ENCODE data around the gene QRICH1.
A peak's percentile ranks its signal among the peaks of the same experiment; 100 is the strongest.
"Not testable (repeated sequence)": the region's sequence is repeated elsewhere in the genome, so short reads cannot be mapped to it uniquely, and the experiment has no call there.

QRICH1 gene

DNA sequence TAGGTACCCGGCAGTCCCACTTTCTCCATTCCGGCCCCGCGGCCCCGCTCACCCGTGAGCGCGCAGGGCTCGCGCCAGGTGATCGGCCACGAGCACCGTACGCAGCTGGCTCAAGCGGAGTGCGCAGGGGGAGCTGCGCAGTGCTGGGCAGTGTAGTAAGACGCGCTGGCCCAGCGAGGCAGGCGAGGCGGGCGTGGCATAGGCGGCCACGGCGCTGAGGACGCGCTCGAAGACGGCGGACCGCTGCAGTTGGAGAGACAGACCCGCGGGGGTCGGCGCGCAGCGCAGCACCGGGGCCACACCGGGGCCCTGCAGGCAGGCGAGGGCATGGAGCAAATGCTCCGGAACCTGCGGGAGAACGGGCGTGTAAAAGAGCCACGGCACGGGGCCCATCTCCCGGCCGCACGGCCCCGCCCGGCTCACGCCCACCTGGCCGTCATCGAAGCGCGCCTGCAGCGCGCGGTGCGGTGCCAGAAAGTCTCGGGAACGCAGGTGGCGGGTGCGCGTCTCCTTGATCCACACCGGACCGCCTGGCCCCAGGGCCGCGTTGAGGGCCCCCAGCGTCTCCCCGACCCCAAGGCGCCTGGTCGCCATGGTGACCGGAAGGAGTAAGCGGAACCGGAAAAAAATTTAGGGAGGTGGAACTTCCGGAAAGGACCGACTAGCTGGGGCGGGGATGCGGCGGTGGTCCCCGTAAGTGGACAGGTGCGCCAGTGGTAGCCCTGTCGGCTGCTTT, 75.7 kb downstream of the QRICH1 start, which contains the start of gene DALRD3:
Gene DALRD3, minus strand, starts transcription at position 610 of the 736 bp plus-strand sequence. Its CDS starts 16 bp downstream, at position 594.
- peak in 1 of 3 donors; percentile 43 for DNase-seq (ENCODE audit: low read depth in 3 of 3, low spot score in 1 of 3)

DNA sequence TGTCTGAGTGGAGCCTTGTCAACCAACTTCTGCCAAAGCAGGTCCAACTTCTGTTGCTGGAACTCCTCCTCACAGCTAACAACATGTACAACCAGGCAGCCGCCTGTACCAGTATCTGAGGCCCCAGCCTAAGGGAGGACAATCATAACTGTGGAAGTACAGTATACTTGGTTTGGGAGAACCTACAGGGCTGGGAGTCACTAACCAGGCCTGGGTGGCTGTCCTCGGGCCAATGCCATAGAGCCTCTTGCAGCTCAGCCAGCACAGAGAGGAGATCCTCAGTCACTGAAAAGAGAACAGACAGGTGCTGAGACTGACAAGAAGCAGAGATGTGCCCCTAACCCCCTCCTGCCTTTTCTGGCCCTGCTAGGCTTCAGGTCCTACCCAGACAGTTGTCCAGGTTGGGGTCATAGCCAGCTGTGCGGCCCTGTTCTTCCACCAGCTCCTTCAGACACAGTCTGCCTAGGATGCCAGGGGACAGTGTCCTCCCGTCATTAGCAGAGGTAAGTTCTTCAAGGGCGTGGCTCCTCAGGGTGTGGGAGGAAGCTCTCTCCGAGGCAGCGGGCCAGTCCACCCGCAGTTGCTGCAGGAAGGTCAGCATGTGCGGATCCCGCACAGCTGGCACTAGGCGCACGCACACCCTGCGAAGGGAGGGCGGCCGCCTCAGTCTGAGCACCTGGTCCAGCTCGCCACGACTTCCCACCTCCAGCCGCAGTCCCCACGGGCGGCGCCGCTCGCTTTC, 76.5 kb downstream of the QRICH1 start:
- DNase-seq (ENCODE audit: low read depth in 3 of 3, low spot score in 1 of 3), result no peak

DNA sequence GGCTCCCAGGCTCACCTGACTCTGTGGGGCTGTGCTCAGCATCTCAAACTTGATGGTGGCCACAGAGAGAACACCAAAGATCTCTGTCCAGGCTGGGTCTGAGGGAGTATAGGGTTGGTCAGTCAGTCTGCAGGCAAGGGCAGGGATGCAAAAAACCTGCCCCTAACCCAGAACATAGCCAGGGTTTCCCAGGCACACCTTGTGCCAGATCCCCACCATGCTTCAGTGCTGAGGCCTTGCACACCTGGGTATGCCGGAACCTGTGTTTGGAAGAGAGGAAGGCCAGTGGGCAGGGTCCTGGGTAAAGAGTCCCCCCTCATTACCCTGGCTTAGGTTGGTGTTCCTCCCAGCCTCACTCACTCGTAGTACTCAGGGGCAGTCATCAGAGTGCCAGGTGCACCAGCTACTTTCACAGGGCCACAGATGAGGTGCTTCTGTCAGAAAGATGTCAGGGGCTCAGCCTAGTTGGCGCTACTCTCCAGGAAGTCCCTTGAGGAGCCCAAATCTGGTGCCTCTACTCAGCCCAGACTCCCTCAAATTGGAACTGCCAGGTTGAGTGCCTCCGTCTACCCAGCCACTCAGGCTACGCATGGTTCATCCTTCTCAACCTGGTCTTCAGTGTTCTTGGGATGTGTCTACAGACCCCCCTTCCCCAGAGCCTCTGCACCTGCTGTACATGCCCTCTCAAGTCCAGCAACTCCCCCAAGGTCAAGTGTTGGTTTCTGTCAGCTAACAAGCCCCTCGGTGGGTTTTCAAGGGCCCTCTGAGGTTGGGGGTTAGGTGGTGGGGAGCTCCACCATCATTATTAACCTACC, 77.2 kb downstream of the QRICH1 start:
- DNase-seq (ENCODE audit: low read depth in 3 of 3, low spot score in 1 of 3), result no peak

- no peak for DNase-seq (ENCODE audit: low read depth in 3 of 3, low spot score in 1 of 3)
Observed at GRCh38 chr3:49015765-49016164, 78.1 kb downstream of the QRICH1 start.

DNA sequence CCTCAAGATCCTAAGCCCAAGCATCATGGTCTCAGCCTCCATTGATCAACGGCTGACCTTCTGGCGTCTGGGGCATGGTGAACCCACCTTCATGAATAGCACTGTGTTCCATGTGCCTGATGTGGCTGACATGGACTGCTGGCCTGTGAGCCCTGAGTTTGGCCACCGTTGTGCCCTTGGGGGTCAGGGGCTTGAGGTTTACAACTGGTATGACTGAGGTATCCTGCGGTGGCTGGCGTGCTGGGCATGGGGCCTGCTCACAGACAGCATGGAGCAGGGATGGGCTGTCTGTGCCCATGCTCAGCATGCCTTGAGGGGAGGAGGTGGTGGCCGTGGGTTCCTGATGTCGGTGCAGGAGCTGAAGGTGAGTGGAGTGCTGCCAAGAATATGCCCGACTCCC, 78.8 kb downstream of the QRICH1 start:
- no peak for DNase-seq (ENCODE audit: low read depth in 3 of 3, low spot score in 1 of 3)

GRCh38 chr3:49013738-49014660, 79.9 kb downstream of the QRICH1 start:
- no peak for DNase-seq (ENCODE audit: low read depth in 3 of 3, low spot score in 1 of 3)

DNA sequence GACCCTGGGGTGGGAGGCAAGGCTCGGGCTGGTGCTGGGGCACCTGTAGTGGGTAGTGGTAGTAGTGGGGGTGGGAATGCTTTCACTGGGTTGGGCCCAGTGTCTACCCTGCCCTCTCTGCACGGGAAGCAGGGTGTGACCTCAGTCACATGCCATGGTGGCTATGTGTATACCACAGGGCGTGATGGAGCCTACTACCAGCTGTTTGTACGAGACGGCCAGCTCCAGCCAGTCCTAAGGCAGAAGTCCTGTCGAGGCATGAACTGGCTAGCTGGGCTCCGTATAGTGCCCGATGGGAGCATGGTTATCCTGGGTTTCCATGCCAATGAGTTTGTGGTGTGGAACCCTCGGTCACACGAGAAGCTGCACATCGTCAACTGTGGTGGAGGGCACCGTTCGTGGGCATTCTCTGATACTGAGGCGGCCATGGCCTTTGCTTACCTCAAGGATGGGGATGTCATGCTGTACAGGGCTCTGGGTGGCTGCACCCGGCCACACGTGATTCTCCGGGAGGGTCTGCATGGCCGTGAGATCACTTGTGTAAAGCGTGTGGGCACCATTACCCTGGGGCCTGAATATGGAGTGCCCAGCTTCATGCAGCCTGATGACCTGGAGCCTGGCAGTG, 80.6 kb downstream of the QRICH1 start:
- no peak for DNase-seq (ENCODE audit: low read depth in 3 of 3, low spot score in 1 of 3)

DNA sequence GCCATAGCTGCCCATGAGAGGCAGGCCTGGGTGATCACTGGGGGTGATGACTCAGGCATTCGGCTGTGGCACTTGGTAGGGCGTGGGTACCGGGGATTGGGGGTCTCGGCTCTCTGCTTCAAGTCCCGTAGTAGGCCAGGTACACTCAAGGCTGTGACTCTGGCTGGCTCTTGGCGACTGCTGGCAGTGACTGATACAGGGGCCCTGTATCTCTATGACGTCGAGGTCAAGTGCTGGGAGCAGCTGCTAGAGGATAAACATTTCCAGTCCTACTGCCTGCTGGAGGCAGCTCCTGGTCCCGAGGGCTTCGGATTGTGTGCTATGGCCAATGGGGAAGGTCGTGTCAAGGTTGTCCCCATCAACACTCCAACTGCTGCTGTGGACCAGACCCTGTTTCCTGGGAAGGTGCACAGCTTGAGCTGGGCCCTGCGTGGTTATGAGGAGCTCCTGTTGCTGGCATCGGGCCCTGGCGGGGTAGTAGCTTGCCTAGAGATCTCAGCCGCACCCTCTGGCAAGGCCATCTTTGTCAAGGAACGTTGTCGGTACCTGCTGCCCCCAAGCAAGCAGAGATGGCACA, 81.3 kb downstream of the QRICH1 start:
- no peak for DNase-seq (ENCODE audit: low read depth in 3 of 3, low spot score in 1 of 3)

DNA sequence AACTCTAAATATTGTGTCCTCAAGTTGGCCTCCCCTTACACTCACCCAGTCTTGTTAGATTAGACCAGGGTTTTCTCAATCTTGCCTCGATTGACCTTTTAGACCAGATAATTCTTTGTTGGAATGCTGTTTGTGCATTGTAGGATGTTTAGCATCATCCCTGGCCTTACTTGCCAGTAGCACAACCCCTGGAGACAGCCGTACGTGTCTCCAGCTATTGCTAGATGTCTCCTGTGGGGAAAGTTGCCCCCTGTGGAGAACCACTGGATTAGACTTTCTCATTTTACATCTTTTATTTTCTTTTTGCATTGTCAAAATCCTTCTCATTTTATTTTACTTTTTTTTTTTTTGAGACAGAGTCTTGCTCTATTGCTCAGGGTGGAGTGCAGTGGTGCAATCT, 84.5 kb downstream of the QRICH1 start:
- no peak for DNase-seq (ENCODE audit: low read depth in 3 of 3, low spot score in 1 of 3)

- DNase-seq (ENCODE audit: low read depth in 3 of 3, low spot score in 1 of 3), result not testable (repeated sequence)
Observed at GRCh38 chr3:49008627-49009026, 85.2 kb downstream of the QRICH1 start.

GRCh38 chr3:49007771-49008528, 85.9 kb downstream of the QRICH1 start:
- DNase-seq (ENCODE audit: low read depth in 3 of 3, low spot score in 1 of 3), result peak; percentile 75 to 87 (median 80)

DNA sequence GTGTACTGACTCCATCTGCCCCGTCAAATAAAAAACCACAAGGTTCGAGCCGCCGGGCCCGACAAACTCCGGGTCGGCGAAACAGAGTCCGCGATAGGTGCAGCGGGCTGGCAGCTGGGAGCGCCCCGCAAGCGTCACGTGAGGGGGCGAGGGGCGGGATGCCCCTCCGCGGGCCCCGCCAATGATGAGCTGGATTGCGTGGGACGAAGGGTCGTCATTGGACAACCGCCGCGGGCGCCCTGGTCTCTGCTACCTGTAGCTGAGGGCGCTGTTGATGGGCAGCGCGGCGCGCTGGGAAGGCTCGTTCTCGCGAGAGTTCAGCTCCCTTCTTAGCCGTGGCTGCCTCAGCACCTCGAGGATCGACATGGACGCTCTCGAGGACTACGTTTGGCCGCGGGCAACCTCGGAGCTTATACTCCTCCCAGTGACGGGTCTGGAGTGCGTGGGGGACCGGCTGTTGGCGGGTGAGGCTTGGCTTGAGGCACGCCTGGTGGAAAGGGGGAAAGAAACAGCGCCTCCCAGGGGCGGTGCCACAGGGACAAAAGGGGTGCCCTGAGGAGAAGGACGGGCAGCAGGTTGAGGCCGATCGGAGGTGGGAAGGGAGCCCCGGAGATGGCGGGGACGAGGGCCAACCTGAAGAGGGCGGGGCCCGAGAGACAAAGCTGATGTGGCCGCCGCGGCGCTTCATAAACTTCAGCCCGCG, 86.7 kb downstream of the QRICH1 start, which contains the start of gene WDR6:
Gene WDR6, plus strand, starts transcription at position 324 of the 703 bp plus-strand sequence. Its CDS starts 41 bp downstream, at position 365.
- peak; percentile 90 to 93 (median 91) for DNase-seq (ENCODE audit: low read depth in 3 of 3, low spot score in 1 of 3)

GRCh38 chr3:49006408-49007067, 87.3 kb downstream of the QRICH1 start:
- no peak for DNase-seq (ENCODE audit: low read depth in 3 of 3, low spot score in 1 of 3)

- no peak for DNase-seq (ENCODE audit: low read depth in 3 of 3, low spot score in 1 of 3)
Observed at GRCh38 chr3:49005998-49006397, 87.9 kb downstream of the QRICH1 start.

DNA sequence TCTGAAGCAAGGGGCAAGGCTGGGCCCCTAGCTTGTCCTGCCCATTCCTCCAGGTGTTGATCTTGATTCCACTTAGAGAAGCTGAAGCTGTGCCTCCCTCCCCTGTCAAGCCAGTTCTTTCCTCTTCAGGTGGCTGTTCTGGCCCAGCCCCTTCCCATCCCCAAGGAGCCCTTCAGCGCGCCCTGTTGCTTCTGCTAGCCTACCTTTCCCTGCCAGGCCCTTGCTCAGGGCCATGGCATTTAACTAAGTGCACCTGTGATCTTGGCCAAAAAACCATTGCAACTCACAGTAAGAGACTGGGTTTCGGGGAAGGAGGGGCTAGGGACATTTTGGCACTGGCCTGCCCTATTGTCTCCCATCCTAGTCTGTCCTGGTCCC, 88.6 kb downstream of the QRICH1 start:
- no peak for DNase-seq (ENCODE audit: low read depth in 3 of 3, low spot score in 1 of 3)

DNA sequence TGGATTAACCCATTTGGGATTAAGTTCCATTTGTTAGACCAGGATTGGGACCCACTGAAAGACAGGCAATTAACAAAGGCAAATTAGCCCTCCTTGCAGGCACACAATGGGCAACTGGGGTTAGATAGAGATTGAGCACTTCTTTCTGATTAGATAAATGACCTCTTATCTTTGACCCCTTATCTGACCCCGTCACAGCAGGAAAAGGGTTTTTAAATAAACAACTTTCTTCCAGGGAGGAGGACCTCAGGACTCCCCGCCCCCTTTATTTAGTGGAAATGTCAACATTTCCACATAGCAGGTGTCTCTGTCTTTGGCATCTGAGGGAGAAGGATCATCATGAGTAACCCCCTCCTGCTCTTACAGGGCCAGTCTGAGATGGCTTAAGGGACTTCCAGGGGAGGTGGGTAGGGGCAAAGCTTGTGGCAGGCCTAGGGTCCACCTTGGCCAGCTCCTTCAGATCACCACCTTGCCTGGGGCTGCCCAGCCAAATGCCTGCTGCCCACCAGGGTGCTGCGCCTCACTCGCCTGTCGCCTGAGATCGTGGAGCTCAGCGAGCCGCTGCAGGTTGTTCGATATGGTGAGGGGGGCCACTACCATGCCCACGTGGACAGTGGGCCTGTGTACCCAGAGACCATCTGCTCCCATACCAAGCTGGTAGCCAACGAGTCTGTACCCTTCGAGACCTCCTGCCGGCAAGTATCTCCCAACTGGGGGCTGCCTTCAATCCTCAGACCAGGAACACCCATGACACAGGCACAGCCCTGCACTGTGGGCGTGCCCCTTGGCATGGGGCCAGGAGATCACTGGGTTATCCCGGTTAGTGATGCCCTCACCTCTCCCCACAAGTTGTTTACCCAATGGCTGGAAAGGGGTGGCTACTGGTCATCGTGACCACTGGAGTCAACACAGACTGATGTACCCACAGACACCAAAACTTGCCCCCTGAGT, 89.2 kb downstream of the QRICH1 start:
- no peak for DNase-seq (ENCODE audit: low read depth in 3 of 3, low spot score in 1 of 3)

GRCh38 chr3:49001155-49001554, 92.7 kb downstream of the QRICH1 start:
- DNase-seq (ENCODE audit: low read depth in 3 of 3, low spot score in 1 of 3), result no peak
